ENCODE measurements around the gene PRPF19. TPM values are rescaled to one million over a fixed set of nuclear protein-coding genes. Genes with fewer than 3 reads are reported as not detected.

The PRPF19 gene
- total and polyA plus RNA-seq, 9 of the 15 experiments (the other 6 are each of a cell fraction or from before 2014, with no cell fraction given), result 9.4 to 212 (median 73.2) TPM

DNA sequence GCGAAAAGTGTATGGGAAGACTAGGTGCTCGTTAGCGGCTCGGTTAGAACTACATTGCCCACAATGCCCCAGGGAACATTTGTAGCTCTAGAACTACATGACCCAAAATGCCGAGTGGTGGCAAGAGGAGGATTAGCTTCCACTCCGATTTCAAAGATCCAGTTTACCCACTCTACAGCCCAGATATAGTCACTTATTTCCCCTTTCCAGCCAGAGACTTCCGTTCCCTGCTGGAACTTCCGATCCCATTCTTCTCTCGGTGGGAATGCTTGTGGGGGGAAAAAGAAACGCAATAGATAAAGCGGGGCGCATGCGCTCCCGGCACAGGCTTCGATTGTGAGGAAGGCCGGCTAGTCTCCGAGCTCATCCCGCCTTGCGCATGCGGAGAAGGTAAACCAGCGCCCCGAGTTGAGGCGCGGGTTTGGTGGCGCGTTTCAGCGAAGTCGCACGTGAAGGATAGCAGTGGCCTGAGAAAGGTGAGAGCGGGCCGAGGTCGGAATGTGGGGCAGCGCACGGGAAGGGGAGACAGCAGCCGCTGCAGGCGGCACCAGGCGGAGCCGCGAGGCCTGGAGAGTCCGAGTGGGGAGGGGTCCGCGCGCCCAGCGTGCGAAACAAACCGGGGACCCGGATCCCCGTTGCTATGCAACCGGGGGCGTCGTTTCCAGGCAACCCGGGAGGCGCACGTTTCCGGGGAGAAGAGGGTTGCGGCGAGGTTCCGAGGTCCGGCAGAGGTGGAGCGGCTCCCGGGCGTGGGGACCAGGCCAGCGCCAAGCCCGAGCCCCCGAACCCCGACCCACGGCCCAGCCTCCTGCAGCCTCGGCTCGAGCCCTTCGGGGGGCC, 7.6 kb upstream of the PRPF19 start, which contains the start of gene TMEM109 (continued):
- no peak for TF ChIP-seq SAFB (IDR thresholded peaks at IDR 0.05; ENCODE audit: borderline replicate concordance, low read depth, low read length)
- no peak for TF ChIP-seq C11orf30 (IDR thresholded peaks at IDR 0.05; ENCODE audit: low read depth)
- no peak for TF ChIP-seq POU5F1 (IDR thresholded peaks at IDR 0.05; ENCODE audit: borderline replicate concordance, low read depth, low read length, partially characterized antibody)
- TF ChIP-seq MAZ (CRISPR knock-in tag; conservative IDR thresholded peaks at IDR 0.05 in 1 of 2, IDR thresholded peaks at IDR 0.05 in 1 of 2), result peak; percentile 42 to 59; a peak in 3 of 4 replicates
- TF ChIP-seq, protein P1, sequence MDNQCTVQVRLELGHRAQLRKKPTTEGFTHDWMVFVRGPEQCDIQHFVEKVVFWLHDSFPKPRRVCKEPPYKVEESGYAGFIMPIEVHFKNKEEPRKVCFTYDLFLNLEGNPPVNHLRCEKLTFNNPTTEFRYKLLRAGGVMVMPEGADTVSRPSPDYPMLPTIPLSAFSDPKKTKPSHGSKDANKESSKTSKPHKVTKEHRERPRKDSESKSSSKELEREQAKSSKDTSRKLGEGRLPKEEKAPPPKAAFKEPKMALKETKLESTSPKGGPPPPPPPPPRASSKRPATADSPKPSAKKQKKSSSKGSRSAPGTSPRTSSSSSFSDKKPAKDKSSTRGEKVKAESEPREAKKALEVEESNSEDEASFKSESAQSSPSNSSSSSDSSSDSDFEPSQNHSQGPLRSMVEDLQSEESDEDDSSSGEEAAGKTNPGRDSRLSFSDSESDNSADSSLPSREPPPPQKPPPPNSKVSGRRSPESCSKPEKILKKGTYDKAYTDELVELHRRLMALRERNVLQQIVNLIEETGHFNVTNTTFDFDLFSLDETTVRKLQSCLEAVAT (IDR thresholded peaks at IDR 0.05), result no peak
- no peak for TF ChIP-seq ADNP (tag; IDR thresholded peaks at IDR 0.05)
- peak; percentile 91 for TF ChIP-seq MYNN (IDR thresholded peaks at IDR 0.05)
- peak; percentile 74 for TF ChIP-seq MYNN (CRISPR knock-in tag; IDR thresholded peaks at IDR 0.05)
- TF ChIP-seq, protein P2, sequence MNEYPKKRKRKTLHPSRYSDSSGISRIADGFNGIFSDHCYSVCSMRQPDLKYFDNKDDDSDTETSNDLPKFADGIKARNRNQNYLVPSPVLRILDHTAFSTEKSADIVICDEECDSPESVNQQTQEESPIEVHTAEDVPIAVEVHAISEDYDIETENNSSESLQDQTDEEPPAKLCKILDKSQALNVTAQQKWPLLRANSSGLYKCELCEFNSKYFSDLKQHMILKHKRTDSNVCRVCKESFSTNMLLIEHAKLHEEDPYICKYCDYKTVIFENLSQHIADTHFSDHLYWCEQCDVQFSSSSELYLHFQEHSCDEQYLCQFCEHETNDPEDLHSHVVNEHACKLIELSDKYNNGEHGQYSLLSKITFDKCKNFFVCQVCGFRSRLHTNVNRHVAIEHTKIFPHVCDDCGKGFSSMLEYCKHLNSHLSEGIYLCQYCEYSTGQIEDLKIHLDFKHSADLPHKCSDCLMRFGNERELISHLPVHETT (CRISPR knock-in tag; conservative IDR thresholded peaks at IDR 0.05 in 1 of 2, IDR thresholded peaks at IDR 0.05 in 1 of 2), result 0 out of 4 replicates have a peak, but pooled peaks of 1 of the 2 experiments have one; percentile 45
- no peak for TF ChIP-seq SMAD3 (CRISPR knock-in tag; conservative IDR thresholded peaks at IDR 0.05)
- no peak for TF ChIP-seq HMG20A (CRISPR knock-in tag; conservative IDR thresholded peaks at IDR 0.05)
- peak; percentile 53 for TF ChIP-seq EGR1 (conservative IDR thresholded peaks at IDR 0.05)
- no peak for TF ChIP-seq GATAD2B (IDR thresholded peaks at IDR 0.05; ENCODE audit: borderline replicate concordance)
- TF ChIP-seq, protein P3, sequence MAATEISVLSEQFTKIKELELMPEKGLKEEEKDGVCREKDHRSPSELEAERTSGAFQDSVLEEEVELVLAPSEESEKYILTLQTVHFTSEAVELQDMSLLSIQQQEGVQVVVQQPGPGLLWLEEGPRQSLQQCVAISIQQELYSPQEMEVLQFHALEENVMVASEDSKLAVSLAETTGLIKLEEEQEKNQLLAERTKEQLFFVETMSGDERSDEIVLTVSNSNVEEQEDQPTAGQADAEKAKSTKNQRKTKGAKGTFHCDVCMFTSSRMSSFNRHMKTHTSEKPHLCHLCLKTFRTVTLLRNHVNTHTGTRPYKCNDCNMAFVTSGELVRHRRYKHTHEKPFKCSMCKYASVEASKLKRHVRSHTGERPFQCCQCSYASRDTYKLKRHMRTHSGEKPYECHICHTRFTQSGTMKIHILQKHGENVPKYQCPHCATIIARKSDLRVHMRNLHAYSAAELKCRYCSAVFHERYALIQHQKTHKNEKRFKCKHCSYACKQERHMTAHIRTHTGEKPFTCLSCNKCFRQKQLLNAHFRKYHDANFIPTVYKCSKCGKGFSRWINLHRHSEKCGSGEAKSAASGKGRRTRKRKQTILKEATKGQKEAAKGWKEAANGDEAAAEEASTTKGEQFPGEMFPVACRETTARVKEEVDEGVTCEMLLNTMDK (IDR thresholded peaks at IDR 0.05; ENCODE audit: borderline replicate concordance, insufficient read depth, low read depth, low read length, poor library complexity, severe bottlenecking), result no peak
- 0 out of 4 replicates have a peak, but pooled peaks of 1 of the 2 experiments have one; percentile 16 for TF ChIP-seq TBL1XR1 (IDR thresholded peaks at IDR 0.05; ENCODE audit: low read length in 2 of 2)
- TF ChIP-seq RBM14 (IDR thresholded peaks at IDR 0.05; ENCODE audit: borderline replicate concordance, insufficient read depth, low read depth, low read length), result 0 out of 2 replicates have a peak, but pooled peaks have one; percentile 45
- peak; percentile 48 for TF ChIP-seq CTBP1 (IDR thresholded peaks at IDR 0.05; ENCODE audit: borderline replicate concordance)
- 0 out of 4 replicates have a peak, but pooled peaks have one; percentile 52 to 64 for TF ChIP-seq SIN3A (IDR thresholded peaks at IDR 0.05; ENCODE audit: borderline replicate concordance in 2 of 2, control insufficient read depth in 1 of 2, low read depth in 2 of 2, low read length in 2 of 2)
- no peak for TF ChIP-seq ZNF133 (CRISPR knock-in tag; IDR thresholded peaks at IDR 0.05)
